GM19099 (cell line): ENCODE measurements around the gene TMEM108.

Experiments used
- POLR2A ChIP-seq: IDR thresholded peaks from 3 replicates; pipeline ENCODE4 v1.6.1; 2011; ENCODE audit warnings: low read depth; ENCODE audit not compliant: insufficient read length; ENCODE audit errors: extremely low read depth

TMEM108 gene

DNA sequence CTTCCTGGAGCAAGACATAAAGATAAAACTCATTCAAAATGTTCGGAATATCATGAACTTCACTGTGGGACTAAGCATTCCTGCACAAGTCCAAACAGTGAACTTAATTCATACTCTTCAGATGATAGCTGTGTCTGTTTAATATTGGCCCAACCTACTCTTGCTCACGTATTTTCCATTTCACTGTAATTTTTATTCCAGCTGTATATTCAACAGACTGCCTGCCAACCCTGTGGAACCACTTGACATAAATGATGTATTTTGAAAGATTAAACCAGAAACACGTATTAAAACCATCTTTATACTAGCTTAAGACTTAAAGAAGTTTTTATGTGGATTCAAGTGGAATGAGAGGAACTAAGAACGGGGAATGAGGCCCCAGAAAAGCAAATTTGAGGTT is 172.5 kb downstream of the TMEM108 start:
- TF ChIP-seq POLR2A: no peak

DNA sequence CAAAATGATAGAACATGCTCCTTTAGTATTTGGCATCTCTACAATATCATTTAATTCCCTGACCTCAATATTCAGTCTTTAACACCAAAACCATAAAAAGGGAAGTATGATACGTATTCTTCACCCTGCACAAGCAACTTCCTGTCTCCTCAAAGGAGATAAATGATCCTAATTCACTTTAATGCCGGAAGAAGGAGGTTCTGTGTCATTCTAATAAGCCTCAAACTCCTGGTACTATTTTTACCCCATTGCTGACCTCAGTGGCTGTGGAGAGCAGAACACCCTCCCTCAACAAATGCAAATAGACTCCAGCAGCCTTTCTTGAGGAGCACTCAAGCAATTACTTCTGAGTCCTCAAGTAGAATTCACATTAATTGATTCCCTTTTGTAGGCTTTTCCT is 173.3 kb downstream of the TMEM108 start:
- TF ChIP-seq POLR2A: no peak

DNA sequence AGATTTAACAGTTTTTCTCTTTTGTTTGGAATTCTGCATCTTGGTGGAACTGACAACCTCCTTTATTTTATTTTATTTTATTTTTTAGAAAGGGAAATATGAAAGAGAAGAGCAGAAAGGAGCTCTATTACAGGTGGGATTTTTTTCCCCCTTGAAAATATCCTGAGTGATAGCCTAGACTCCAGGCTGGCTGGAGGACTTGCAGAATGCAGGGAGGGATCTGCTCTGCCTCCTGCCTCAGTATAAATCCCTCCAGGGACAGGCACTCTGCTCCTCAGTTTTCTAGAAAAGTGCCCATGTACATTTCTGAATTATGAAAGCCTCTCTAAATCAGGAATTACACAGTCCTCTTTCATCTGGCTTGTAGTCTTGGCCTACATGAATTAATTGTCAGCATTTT is 173.7 kb downstream of the TMEM108 start:
- TF ChIP-seq POLR2A: no peak

DNA sequence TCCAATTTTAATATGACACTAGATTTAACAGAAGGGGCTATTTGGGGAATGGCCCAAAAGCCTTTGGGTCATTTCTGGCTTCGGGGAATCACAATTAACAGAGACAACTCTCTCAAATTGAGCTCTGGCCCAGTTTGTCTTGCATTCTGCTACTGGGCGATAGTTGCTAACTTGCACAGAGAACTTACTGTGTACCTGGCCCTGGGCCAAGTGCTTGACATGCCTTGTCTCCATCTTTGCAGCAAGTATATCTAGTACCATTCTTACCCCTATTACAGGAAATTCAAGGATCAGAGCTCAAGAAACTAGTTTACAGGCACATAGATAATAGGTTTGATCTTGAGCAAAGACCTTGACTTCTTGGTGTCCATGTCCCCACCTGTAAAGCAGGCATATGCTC is 175.7 kb downstream of the TMEM108 start:
- no peak for TF ChIP-seq POLR2A

DNA sequence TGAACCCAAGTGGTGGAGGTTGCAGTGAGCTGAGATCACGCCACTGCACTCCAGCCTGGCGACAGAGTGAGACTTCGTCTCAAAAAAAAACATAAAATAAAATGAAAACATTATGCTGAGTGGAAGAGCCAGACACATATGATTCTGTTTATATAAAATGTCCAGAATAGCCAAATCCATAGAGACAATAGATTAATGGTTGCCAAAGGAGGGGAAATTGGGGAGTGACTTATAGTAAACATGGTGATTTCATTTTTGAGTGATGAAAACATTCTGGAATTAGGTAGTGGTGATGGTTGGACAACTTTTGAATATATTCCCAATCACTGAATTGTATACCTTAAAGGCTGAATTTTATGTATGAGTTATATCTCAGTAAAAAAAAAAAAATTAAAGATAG is 189.6 kb downstream of the TMEM108 start:
- no peak for TF ChIP-seq POLR2A

DNA sequence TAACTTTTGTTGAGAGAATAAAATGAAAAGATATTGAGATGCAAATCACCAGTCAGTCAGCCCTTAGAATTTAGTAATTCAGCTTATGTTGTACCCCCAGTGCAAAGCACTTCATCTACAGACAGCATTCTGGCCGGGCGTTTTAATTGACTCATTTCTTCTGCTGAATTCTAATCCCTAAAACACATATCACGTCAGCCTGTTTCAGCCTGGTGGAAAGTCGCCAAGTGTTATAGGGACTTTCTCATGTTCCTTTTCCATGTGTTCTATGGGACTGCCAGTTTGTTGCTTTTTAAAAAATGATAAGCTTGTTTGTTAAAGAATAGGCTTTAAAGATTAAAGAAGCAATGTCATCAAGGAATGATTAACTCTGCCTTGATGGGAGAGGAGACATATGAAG is 192.0 kb downstream of the TMEM108 start:
- no peak for TF ChIP-seq POLR2A

DNA sequence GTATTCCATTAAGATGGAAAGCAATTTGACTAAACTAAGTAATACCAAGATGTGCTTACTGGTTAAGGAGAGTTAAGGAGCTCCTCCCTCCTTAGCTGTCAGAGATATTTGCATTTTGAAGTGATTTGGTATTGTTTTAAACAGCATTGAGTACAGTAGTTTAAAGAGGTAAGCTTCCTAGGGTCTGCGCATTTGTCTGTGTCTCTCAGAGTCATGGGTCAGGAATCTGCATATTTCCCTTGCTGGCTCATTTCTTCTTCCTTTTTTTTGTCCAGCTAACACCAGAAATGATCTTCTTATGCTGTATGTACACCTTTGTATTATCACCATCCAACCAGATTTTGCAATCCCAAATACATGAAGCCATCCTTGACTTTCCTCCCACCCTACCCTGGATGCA is 198.7 kb downstream of the TMEM108 start:
- TF ChIP-seq POLR2A: no peak

DNA sequence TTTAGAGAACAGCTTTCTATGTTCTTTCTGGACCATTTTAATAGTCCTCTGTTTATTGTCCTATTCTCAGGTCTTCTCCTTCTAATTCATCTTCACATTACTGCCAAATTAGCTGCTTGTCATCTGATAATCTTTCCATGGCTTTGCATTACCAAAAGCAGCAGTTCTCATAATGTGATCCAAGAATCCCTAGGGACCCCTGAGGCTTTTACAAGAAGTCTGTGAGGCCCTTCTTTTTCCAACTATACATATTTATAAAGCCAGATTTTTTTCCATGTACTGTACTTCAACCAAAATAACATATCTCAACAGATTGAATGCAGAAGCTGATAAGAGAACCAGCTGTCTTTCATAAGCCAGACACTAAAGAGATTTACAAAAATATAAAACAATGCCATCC is 199.2 kb downstream of the TMEM108 start:
- no peak for TF ChIP-seq POLR2A

DNA sequence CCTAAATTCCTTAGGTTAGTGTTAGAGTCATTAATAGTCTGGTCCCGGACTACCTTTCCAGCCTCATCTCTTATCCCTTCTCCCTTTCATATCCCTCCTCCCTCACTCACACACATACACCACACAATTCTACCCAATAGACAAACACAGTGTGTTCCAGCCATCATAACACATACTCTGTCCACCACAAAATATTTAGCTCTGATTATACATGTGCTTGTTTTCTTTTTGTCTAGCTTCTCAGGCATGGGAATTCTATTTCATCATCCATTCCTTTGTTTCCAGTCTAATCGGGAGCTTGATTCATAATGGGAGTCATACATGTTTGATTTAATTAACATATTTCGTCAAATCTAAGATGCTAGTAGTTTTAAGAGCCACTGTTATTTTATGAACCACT is 199.8 kb downstream of the TMEM108 start:
- no peak for TF ChIP-seq POLR2A

DNA sequence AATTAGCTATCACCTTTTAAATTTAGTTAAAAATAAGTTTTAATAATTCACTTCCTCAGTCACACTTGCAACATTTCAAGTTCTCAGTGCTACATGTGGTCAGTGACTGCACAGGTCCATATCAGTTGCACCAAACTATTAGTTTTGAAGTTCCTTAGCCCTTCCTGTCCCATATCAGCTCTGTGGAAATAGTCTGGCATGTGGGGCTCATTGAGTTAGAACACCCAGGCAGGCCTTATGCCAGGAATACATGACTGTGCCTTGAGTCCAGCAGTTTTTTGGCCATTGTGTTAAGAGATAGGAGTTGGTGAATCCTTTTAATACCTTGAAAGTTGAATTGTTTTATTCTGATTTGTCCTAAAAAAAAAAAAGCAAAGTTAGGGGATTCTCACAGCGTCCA is 207.9 kb downstream of the TMEM108 start:
- no peak for TF ChIP-seq POLR2A

DNA sequence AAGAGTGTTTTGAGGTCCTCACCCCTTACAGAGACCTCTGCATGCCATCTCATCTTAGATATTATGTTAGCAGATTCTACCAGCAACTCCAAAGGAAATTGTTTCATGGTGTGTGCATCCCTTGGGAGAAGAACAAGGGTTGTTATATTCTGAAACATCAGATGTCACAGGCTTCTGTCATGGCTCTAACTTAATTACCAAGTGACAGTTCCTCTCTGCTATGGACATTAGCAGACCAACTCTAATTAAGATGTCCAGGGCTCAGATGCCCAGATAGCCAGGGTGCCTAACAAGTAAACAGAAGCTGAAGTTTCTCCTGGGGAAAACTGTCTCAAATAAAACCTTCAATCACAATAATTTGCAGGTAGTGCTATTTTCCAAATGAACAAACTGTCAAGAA is 208.6 kb downstream of the TMEM108 start:
- TF ChIP-seq POLR2A: no peak

DNA sequence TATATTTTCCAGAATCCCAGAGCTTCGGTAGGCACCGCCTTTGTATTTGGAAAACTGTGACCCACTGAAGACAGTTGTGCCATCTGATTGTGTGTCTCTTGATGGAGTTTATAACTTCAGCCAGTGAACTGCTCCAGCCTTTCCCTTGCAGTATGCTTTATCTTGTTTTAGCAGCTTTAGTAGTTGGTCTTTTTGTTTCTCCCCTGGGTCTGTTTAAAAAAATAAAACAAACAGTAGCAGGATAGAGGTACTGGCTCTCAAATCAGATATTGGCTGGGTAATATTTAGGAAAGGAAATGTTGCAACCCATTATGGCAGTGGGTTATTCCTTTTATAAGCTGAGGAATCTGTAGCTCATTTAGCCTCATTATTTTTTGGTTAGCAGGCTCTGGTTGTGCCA is 210.2 kb downstream of the TMEM108 start:
- TF ChIP-seq POLR2A: no peak

DNA sequence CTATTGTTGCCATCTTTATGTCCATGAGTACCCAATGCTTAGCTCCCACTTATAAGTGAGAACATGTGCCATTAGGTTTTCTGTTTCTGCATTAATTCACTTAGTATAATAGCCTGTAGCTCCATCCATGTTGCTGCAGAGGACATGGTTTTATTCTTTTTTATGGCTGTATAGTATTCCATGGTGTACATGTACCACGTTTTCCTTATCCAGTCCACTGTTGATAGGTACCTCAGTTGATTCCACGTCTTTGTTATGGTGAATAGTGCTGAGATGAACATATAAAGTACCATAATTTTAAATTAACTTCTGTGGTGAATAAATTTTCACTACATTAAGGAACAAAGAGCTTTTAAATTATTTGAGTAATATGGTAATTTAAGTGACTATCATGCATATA is 211.3 kb downstream of the TMEM108 start:
- no peak for TF ChIP-seq POLR2A

DNA sequence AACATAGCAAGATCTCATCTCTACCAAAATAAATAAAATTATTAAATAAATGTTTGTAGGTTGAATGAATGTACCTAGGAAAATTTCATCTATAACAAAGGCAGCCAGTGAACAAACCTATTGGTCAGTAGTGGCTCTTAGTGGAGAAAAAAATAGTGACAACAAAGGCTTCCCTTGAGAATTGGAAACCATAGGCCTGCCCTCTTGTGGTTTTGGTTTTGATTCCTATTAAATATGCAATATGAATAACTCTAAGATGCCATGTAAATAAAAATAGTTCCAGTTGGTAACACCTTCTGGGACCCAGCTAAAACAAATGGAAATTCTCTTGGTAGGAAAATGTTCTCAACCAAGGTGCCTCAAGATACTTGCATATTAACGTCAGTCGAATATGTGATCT is 216.0 kb downstream of the TMEM108 start:
- TF ChIP-seq POLR2A: no peak

DNA sequence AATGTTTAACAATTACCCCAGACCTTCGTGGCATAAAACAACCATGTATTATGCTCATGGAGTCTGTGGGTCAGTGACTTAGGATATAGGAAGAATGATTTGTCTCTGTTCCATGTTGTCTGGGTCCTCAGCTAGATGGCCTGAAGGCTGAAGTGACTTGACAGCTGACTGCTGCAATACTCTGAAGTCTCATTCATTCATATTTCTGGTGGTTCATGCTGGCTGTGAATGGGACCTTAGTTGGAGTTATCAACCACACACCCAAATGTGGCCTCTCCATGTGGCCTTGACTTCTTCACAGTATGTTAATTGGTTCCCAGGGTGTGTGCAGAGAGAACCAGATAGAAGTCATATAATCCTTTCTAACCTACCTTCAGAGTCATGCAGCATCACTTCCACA is 216.5 kb downstream of the TMEM108 start:
- no peak for TF ChIP-seq POLR2A

DNA sequence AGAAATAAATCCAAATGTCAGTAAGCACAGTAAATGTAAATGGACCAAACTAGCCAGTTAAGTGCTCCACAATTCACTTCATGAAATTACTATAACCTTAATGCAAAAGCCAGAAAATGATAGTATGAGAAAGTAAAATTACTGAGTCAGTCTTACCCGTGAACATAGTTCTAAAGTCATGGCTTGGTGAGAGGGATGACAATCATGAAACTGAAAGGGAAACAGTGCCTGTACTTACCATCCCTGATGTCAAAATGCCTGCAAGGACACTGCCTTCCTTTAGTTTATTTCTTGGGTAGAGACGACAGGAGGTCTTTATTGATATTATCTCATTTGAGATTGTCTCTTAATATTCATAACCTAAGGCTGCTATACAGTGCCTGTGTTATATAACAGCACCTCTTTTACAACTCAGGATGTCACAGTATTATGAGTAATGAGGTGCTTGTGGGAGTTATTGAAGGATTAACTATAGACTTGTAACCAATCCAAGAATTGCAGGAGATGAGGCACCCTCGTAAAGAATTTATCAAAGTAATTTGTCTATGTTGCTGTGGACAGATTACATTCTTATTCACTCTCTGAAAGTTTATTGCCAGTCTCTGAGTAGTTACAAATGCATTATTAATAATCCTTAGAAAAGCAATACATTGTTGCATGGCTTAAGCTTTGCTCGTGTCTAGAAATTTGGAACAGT is 218.7 kb downstream of the TMEM108 start:
- TF ChIP-seq POLR2A: no peak

DNA sequence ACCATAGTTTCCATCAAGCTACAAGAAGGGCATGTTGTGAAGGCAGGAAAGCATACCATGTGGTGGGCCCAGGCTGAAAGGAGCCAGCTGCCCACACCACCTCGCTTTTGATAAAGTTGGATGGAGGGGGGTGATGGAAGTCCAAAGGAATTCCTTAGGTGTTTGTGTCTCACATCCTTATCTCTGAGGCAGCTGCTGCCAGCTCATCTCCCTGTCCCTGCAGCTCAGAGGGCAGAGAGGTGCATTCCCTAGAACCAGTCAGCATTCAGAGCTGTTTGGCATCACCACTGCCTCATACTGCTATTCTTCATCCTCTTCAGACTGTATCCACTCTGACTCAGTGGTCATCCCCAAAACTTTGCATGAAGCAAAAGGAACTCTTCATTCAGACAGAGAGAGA is 220.2 kb downstream of the TMEM108 start:
- TF ChIP-seq POLR2A: no peak
